HepG2 (cell line): ENCODE data around the gene ENAH. TPM values are rescaled to one million over a fixed set of nuclear protein-coding genes. Genes with fewer than 3 reads are reported as not detected.
A peak's percentile ranks its signal among the peaks of the same experiment; 100 is the strongest.

Experiments
- ATAC-seq: fragments of 200-7000 bp; cut with Tn5 transposase; 3 replicates; pipeline ENCODE4 v1.9.1; 2020; ENCODE audit warnings: mild to moderate bottlenecking, moderate library complexity
- BruUV-seq: library from RNA; stranded (reverse); fragments of 400-500 nt; replicated peaks from 2 replicates; lab custom pipeline; 2021; lab: Mats Ljungman, UMichigan
- CTCF ChIA-PET: fragments of 300-600 bp; formaldehyde crosslinking; extraction: SDS; loops from one replicate; lab custom pipeline; 2021; ENCODE audit warnings: low total read pairs, inconsistent platforms, low intra/inter-chr PET ratio; lab: Yijun Ruan, JAX
- POLR2A ChIA-PET: fragments of 350-600 bp; sonication (Branson Sonifier 250); formaldehyde crosslinking; loops from one replicate; lab custom pipeline; 2020; ENCODE audit warnings: antibody characterized with exemption, inconsistent platforms; lab: Yijun Ruan, JAX
- DNase-seq: peaks from one replicate; pipeline ENCODE4 v3.0.0-alpha.2; 2015; ENCODE audit warnings: low spot score
- FAIRE-seq: peaks from 3 replicates; lab custom pipeline; 2011; peaks lifted over from hg19 to GRCh38; lab: Jason Lieb, UNC
- H2AFZ ChIP-seq: one replicate; pipeline ENCODE4 v1.6.1; 2011; ENCODE audit warnings: low read length, inconsistent platforms
- H3K27ac ChIP-seq: fragments of 300-600 bp; 3 replicates; pipeline ENCODE4 v1.8.0; 2011; ENCODE audit warnings: mixed run types, mild to moderate bottlenecking, mixed read lengths, low read length, inconsistent platforms; ENCODE audit not compliant: insufficient read depth; ENCODE audit errors: extremely low read length
- H3K27me3 ChIP-seq, 2 experiments: fragments of 200-600 bp in 1 of 2; 2 replicates in 1 of 2; 3 replicates in 1 of 2; pipeline versions ENCODE4 v1.6.0 to v1.8.0; 2011; ENCODE audit warnings: low read length in 2 of 2, mild to moderate bottlenecking in 2 of 2, moderate library complexity in 2 of 2, inconsistent platforms in 1 of 2; ENCODE audit not compliant: insufficient read depth in 2 of 2, control insufficient read depth in 1 of 2
- H3K36me3 ChIP-seq, 2 experiments: fragments of 200-600 bp in 1 of 2; replicated peaks in 1 of 2; 2 replicates in 1 of 2; 3 replicates in 1 of 2; pipeline versions ENCODE4 v1.5.1 to v1.8.0; 2011; ENCODE audit warnings: low read length in 2 of 2, inconsistent platforms in 1 of 2; ENCODE audit not compliant: insufficient read depth in 2 of 2, control insufficient read depth in 1 of 2
- H3K4me1 ChIP-seq: 2 replicates; pipeline ENCODE4 v1.5.1; 2012; ENCODE audit warnings: low read length, inconsistent platforms; ENCODE audit not compliant: insufficient read depth
- H3K4me2 ChIP-seq: 2 replicates; pipeline ENCODE4 v1.6.0; 2011; ENCODE audit warnings: low read depth, low read length, inconsistent platforms
- H3K4me3 ChIP-seq, 3 experiments: fragments of 200-600 bp in 1 of 3; sonication (generic), shearing (Covaris generic) in 1 of 3; replicated peaks in 1 of 3; 2 replicates each; pipeline ENCODE4 v1.5.1; 2011 to 2016; ENCODE audit warnings: low read length in 3 of 3, inconsistent platforms in 2 of 3, low read depth in 2 of 3, mild to moderate bottlenecking in 2 of 3, control low read depth in 1 of 3, mixed read lengths in 1 of 3; ENCODE audit not compliant: insufficient read depth in 1 of 3
- H3K79me2 ChIP-seq: one replicate; pipeline ENCODE4 v1.6.1; 2011; ENCODE audit warnings: low read length, inconsistent platforms; ENCODE audit not compliant: insufficient read depth
- H3K9ac ChIP-seq: 2 replicates; pipeline ENCODE4 v1.6.0; 2011; ENCODE audit warnings: mild to moderate bottlenecking, low read depth, low read length, inconsistent platforms; ENCODE audit not compliant: insufficient read depth
- H3K9me3 ChIP-seq: 2 replicates; pipeline ENCODE4 v1.5.1; 2012; ENCODE audit warnings: mild to moderate bottlenecking, low read length
- H4K20me1 ChIP-seq: 2 replicates; pipeline ENCODE4 v1.6.0; 2011; ENCODE audit warnings: inconsistent platforms, mild to moderate bottlenecking, low read length, moderate library complexity; ENCODE audit not compliant: insufficient read depth
- FOXA1 ChIP-seq, 2 experiments: fragments of 450-650 bp in 1 of 2; sonication (generic) in 1 of 2; formaldehyde crosslinking in 1 of 2; IDR thresholded peaks; 2 replicates each; pipeline versions ENCODE4 v1.4.0 to v1.6.1; 2016 to 2020; ENCODE audit warnings: missing genetic modification reagents in 1 of 2
- NR2C2 ChIP-seq: sonication (generic); formaldehyde crosslinking; IDR thresholded peaks from 2 replicates; pipeline ENCODE4 v1.4.0; 2020; ENCODE audit warnings: missing genetic modification reagents, mild to moderate bottlenecking, moderate library complexity, borderline replicate concordance
- NR2F1 ChIP-seq, 2 experiments: fragments of 450-650 bp in 1 of 2; formaldehyde crosslinking in 1 of 2; IDR thresholded peaks; 2 replicates each; pipeline versions ENCODE4 v1.5.0 to v1.6.1; 2016 to 2020; ENCODE audit warnings: mild to moderate bottlenecking in 1 of 2, missing compliant biosample characterization in 1 of 2, missing genetic modification reagents in 1 of 2, moderate library complexity in 1 of 2
- NR2F6 ChIP-seq, 2 experiments: IDR thresholded peaks; 2 replicates each; pipeline ENCODE4 v1.6.1; 2016; ENCODE audit warnings: antibody characterized with exemption in 1 of 2, mild to moderate bottlenecking in 1 of 2
- RARA ChIP-seq: IDR thresholded peaks from 2 replicates; pipeline ENCODE4 v1.6.1; 2016; ENCODE audit warnings: missing genetic modification reagents, missing compliant biosample characterization
- ZFP36L2 ChIP-seq: sonication (generic); formaldehyde crosslinking; IDR thresholded peaks from 2 replicates; pipeline ENCODE4 v1.4.0; 2020; ENCODE audit warnings: missing genetic modification reagents
- WGBS: methylation state at CpG from one replicate; pipeline ENCODE4 v1.1.6; 2017; ENCODE audit warnings: low lambda C conversion rate; 5-methylcytosine and 5-hydroxymethylcytosine counted together
- in situ Hi-C: cut with HindIII; loops from 2 replicates; pipeline ENCODE4 v1.10.0; 2017; ENCODE audit warnings: low pct_unique_long_range_greater_than_20kb; ENCODE audit not compliant: extremely low pct_ligation_motif_present
- intact Hi-C: fragments of 100-400 bp; cut with micrococcal nuclease; formaldehyde crosslinking; loops from one replicate; pipeline ENCODE4 v1.10.0; 2022; ENCODE audit not compliant: unreplicated experiment
- polyA plus RNA-seq, 8 experiments: library from polyadenylated mRNA; depleted of rRNA in 3 of 8; stranded (reverse) in 7 of 8; unstranded in 1 of 8; fragments of >200 nt; fragmentation: Illumina TruSeq in 4 of 8; extraction: Trizol in 4 of 8; gene quantifications; 2 replicates each; pipeline versions ENCODE4 v1.2.1 to v1.2.3, GENCODE V29; 2011 to 2016; ENCODE audit warnings: low read depth in 4 of 8, missing spikeins in 1 of 8, mixed read lengths in 1 of 8; ENCODE audit not compliant: insufficient read depth in 1 of 8
- total RNA-seq, 5 experiments: library from RNA; depleted of rRNA; stranded (reverse); fragments of >200 nt; fragmentation: Illumina TruSeq; extraction: Trizol; gene quantifications; 2 replicates each; pipeline ENCODE4 v1.2.3, GENCODE V29; 2016; ENCODE audit warnings: low read depth in 1 of 5

The ENAH gene
- total and polyA plus RNA-seq, 2 of the 13 experiments (the other 11 are each of a cell fraction or from before 2014, with no cell fraction given) = 22.1 to 58.3 TPM

- no peak for FAIRE-seq
- Histone ChIP-seq H3K36me3 (no peaks in the 10 kb centered on the region), H3K4me2 (peak overlapping the region; percentile 73), H4K20me1 (no peaks in the 10 kb centered on the region), H3K4me3 (peak overlapping the region in 2 of 3 experiments; percentile 32 to 53; a peak in 2 of 6 replicates), H3K9ac (no peak overlapping the region), H3K27me3 (peaks cover 5 to 46% of the 10 kb centered on the region in 2 experiments; a peak in 3 of 5 replicates), H3K9me3 (no peaks in the 10 kb centered on the region), H3K4me1 (peaks cover 45% of the 10 kb centered on the region), H2AFZ (no peak overlapping the region), H3K27ac (no peak overlapping the region), H3K79me2 (no peaks in the 10 kb centered on the region)
- ChIA-PET POLR2A (interaction anchor here (1.1 to 1.6 kb wide), 3 partner anchors 15 to 308 kb away, joined by 3 to 4 read pairs (median 4); no protein-coding TSS in a partner anchor), CTCF (no interaction called here)
- TF ChIP-seq ZFP36L2 (CRISPR knock-in tag) (no peak), RARA (CRISPR knock-in tag) (peak; percentile 21; the same call in 1 of the 2 replicates), NR2C2 (CRISPR knock-in tag) (no peak), NR2F6 (IDR thresholded peaks at IDR 0.05) (0 out of 2 replicates have a peak, but pooled peaks have one; percentile 33), NR2F6 (CRISPR knock-in tag; IDR thresholded peaks at IDR 0.05) (peak; percentile 33; the same call in 1 of the 2 replicates), FOXA1 (IDR thresholded peaks at IDR 0.05) (no peak), FOXA1 (CRISPR knock-in tag; IDR thresholded peaks at IDR 0.05) (0 out of 2 replicates have a peak, but pooled peaks have one; percentile 13), NR2F1 (CRISPR knock-in tag; IDR thresholded peaks at IDR 0.05) (peak in 1 of 2 experiments; percentile 24; a peak in 1 of 4 replicates)
- no TSS peak for BruUV-seq
- in situ Hi-C loops = no loop called here
- intact Hi-C loops = no loop called here
- DNase-seq = no peak
- ATAC-seq = peak; percentile 45
- WGBS = 0% methylated on average over 8 of the region's 8 CpGs
These were observed 192.0 kb downstream of the ENAH start for GRCh38 chr1:225460737-225461532.
